Endometrial microvascular endothelial cells (primary cell): ENCODE measurements around the gene MAMSTR. TPM values are rescaled to one million over a fixed set of nuclear protein-coding genes. Genes with fewer than 3 reads are reported as not detected.
"Not testable (repeated sequence)": the region's sequence is repeated elsewhere in the genome, so short reads cannot be mapped to it uniquely, and the experiment has no call there.

Source experiments
- in situ Hi-C: cut with HindIII; loops from 2 replicates; pipeline ENCODE4 v1.10.0; 2017; ENCODE audit warnings: low sequenced_read_pairs, low pct_unique_long_range_greater_than_20kb; ENCODE audit errors: inconsistent ontology term
- total RNA-seq: library from RNA; depleted of rRNA; stranded (reverse); fragments of >200 nt; gene quantifications from one replicate; pipeline ENCODE4 v1.2.3, GENCODE V29; 2015; ENCODE audit errors: inconsistent ontology term

MAMSTR gene
- total RNA-seq, 1 donor from 2014 or later: 0.09 TPM

DNA sequence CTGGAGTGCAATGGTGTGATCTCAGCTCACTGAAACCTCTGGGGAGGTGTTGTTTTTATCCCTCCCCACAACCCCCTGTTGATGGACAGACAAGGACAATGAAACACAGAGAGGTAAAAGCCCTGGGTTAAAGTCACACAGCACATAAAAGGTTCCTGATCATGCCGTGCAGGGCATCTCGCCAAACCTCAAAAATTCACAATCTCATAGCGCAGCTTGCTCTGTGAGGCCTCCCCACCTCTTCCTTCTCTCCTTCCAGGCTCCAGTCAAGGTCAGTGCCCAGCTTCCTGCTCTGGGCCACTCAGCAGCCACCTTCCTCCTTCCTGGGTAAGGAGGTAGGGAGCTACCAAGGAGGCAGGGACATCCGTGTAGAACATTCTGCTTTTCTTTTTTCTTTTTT, 21.5 kb downstream of the MAMSTR start:
- in situ Hi-C loops: no loop called here

DNA sequence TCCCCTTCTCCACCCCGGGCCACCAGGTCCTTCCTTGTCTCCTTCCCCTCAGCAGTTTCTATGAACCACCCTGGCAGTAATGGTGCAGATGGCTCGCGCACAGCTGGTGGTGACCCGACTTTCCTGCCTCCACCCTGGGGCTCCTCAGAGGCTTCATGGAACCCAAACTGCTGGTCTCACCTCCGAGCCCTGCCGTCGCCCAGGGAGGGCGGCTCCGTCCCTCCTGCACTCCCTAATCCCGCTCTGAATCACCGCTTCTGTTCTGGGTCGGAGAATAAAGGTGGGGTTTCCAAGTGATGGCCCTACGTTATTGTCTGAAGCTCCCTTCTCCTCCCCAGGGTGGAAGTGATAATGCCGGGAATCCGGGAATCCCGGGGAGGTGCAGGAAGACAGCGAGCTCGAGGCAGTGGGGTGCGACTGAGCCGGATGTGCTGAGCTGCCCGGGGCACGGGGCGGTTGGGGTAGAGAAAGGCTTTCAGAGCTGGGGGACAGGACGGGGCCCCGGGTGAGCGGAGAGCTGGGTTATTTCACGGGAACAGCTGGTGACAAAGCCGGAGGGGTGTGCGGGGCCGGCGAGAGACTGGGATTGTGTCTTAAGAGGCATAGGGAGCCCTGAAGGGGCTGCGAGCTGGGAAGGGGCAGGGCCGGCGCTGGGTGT, 23.0 kb downstream of the MAMSTR start:
- in situ Hi-C loops: no loop called here

DNA sequence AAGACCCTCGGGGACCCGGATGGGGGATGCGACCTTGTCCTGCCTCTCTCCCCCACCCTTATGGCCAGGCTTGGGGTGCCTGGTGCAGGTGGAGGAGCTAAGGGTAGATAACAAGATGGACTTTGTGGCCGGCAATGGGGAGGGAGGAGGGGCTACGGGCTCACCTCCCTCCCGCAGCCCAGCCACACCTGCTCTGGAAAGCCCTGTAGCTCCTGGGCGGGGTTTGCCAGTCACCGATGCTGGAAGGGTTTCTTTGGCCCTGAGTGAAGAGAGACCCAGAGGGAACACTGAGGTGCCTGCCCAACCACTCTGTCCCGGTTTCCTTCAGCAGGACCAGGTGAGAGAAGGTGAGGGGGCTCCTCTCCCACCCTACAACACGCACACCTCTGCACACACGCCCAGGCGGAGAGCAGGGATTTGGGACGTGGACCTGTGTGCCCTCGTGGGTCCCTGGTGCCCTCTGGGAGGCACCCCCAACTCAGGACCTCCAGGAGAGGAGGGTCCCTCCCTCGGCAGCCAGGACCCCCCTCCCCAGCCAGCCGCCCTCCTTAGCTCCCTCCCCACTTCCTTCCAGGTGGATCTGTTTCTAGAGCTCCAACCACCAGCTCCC, 23.7 kb downstream of the MAMSTR start, which contains the start of gene FUT2:
FUT2 (plus strand) TSS at position 229 of the 610 bp plus-strand sequence. CDS start 6,986 bp downstream, outside the sequence.
- in situ Hi-C loops: no loop called here

DNA sequence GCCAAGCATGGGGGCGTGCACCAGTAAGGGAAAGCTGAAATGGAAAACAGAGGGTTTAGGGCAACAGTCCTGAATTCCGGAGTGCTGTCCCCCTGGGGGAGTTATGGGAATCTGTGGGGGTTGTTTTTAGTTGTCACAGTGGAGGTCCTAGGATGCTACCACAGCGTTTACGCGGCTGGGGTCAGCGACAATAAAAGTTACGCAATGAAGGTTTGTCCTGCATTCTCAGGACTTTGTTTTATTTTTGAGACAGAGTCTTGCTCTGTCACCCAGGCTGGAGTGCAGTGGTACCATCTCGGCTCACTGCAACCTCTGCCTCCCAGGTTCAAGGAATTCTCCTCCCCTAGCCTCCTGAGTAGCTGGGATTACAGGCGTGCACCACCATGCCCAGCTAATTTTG, 25.9 kb downstream of the MAMSTR start:
- in situ Hi-C loops: not testable (repeated sequence)

DNA sequence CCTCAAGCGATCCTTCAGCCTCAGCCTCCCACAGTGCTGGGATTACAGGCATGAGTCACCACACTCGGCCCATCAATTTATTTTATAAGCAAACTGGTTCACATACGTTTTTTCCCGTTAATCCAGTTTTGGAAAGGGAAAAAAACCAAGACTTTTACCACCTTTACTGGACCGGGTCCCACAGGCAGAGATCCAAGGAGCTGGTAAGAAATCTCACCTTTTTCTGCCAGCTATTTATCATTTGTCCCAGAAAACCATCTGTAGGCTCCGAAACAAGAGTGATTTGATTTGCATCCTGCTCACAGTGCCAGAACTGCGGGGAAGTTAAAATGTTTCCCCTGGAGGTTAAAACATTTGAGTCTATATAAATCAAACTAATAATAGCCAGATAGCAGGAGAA, 30.1 kb downstream of the MAMSTR start:
- in situ Hi-C loops: no loop called here

DNA sequence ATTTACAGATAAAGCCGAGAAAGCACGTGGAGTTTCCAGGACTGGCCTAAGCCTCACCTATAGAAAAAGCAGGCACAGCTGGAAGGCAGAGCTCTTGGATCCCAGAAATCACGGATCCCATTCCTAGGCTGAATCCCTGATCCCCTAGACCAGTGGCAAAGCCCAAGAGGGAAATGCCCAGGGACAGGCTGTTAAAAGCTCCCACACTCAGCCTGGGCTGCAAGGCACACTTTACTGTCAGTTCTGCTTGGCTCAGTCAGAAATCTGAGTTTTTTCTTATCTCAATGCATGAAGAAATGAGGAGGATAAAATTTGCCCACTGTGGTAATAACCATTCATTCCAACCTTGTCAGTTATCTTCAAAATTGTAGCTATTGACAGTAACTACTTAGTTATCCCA, 31.7 kb downstream of the MAMSTR start:
- in situ Hi-C loops: no loop called here

DNA sequence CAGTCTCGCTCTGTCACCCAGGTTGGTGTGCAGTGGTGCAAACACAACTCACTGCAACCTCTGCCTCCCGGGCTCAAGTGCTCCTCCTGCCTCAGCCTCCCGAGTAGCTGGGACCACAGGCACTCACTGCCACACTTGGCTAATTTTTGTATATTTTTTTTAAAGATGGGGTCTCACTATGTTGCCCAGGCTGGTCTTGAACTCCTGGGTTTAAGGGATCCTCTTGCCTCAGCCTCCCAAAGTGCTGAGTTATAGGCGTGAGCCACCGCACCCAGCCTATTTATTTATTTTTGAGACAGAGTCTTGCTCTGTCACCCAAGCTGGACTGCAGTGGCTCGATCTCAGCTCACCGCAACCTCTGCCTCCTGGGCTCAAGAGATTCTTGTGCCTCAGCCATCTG, 32.9 kb downstream of the MAMSTR start:
- in situ Hi-C loops: not testable (repeated sequence)

DNA sequence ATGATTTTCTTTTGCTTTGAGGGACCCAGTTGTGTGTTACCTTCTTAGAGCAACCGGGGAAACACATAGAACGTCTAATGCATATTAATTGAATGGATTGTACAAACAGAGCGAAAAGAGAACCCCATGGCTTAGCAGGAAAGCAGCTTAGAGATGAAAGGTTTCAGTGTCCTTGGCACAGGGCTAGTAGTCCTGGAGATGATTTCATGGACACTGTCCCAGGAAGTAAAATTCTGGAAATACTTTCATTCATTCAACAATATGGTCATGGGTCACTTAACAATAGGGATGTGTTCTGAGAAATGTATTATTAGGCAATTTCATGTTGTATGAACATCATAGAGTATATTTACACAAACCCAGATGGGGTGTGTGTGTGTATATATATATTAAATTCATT, 33.4 kb downstream of the MAMSTR start:
- in situ Hi-C loops: no loop called here

DNA sequence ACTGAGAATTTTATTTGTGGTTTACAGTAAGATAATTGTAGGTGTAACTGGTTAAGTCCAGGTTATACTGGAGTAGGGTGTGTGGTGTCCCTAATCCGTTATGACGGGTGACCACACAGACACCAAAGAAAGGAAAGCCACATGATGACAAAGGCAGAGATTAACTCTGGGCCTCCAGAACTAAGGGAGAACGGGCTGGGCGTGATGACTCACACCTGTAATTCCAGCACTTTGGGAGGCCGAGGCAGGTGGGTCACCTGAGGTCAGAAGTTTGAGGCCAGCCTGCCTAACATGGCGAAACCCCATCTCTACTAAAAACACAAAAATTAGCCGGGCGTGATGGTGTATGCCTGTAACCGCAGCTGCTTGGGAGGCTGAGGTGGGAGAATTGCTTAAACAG, 33.9 kb downstream of the MAMSTR start:
- in situ Hi-C loops: no loop called here

DNA sequence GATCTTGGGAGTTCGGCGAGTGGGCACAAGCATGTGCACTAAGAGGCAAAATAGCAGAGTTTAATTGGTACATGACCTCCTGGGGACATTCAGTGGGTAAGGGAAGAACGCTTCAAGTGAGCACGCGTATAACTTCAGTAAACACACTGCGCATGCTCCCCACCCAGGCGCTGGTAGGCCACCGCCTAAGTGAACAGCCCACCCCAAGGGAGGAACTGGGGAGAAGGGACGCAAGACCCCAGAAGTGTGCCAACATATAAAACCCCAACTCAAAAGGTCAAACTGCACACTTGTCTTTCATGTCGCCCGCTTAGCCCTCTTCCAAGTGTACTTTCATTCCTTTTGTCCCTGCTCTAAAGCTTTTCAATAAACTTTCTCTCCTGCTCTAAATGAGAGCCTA, 36.2 kb downstream of the MAMSTR start:
- in situ Hi-C loops: no loop called here

DNA sequence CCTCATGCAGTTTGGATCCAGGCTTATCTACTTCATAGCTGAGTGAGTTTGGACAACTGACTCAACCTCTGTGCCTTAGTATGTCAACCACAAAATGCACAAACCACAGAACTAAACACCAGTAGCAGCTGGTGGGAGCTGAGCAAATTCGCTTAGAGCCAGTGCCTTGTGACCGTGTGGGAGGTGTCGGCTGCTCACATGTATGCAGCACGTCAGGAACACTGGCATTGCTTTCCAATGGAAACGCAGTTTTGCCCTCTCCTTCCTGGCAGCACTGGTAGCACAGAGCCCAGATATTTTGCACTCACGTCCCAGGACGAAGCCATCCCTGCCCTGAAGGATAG, 38.4 kb downstream of the MAMSTR start:
- in situ Hi-C loops: no loop called here

DNA sequence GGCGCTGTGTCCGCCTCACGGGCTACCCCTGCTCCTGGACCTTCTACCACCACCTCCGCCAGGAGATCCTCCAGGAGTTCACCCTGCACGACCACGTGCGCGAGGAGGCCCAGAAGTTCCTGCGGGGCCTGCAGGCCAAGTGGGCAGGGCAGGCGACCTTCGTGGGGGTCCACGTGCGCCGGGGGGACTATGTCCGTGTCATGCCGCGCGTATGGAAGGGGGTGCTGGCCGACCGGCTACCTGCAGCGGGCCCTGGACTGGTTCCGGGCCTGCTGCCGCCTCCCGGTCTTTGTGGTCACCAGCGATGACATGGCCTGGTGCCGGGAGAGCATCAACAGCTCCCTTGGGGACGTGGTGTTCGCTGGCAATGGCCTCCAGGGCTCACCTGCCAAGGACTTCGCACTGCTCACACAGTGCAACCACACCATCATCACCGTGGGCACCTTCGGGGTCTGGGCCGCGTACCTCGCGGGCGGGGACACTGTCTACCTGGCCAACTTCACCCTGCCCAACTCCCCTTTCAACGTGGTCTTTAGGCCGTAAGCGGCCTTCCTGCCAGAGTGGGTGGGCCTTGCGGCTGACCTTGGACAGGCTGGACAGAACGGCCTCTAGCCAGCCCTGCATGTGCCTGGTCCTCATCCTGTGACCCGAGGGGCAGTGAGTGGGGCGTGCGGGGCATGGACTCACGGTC, 38.9 kb downstream of the MAMSTR start:
- in situ Hi-C loops: no loop called here

DNA sequence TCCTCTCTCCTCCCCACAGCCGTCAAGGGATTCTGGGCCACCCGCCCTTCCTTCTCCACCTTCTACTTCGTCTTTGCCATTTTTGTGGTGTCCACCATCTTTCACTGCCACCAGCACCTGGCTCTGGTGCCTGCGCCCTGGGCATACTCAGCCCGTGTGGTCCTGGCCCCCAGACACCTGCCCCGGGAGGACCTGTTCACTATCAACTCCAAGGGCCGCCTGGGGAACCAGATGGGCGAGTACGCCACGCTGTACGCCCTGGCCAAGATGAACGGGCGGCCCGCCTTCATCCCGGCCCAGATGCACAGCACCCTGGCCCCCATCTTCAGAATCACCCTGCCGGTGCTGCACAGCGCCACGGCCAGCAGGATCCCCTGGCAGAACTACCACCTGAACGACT, 39.5 kb downstream of the MAMSTR start:
- in situ Hi-C loops: not testable (repeated sequence)

DNA sequence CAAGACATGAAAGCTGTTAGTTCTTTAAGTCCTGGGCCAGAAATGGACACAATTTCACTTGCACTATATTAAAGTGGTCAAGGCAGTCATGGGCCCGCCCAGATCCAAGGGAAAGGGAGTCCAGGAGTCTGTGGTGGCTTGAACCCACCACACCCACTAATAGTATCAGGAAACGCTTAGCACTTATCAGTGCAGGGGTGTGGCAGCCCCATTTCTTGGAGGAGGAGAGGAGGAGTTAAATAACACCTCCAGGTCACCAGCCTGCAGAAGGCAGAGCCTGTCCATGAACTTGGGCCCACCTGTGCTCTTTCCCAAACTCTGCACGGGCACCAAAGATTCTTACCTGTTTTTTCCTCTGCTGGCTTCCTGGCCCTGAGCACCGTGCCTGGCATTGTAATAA, 41.3 kb downstream of the MAMSTR start:
- in situ Hi-C loops: no loop called here

DNA sequence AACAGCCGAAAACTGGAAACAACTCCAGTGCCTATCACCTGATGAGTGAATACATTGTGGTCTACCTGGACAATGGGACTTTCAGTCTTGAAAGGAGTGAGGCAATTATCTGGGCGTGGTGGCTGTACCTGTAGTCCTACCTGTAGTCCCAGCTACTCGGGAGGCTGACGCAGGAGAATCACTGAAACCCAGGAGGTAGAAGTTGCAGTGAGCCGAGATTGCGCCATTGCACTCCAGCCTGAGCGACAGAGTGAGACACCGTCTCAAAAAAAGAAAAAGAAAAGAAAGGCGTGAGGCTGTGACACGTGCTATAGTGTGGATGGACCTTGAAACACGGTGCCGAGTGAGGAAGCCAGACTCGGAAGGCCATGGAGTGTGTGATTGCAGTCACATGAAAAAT, 42.6 kb downstream of the MAMSTR start:
- in situ Hi-C loops: no loop called here

DNA sequence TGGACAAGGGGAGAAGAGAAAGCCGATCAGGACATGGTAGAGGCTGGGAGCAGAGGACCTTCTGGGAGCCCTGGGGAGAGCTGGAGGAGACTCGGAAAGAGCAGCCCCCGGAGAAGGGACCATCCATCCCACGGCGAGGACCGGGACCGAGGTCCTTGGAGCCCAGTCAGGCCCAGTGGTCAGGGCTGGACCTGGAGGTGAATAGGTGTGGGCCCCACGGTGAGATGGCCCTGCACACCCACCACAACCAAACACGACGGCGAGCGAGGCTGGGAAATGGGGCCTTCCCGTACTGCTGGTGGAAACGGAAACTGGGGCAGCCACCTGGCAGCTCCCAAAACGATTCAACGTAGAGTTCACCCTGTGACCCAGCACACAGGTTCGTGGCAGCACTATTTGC, 43.0 kb downstream of the MAMSTR start:
- in situ Hi-C loops: no loop called here

DNA sequence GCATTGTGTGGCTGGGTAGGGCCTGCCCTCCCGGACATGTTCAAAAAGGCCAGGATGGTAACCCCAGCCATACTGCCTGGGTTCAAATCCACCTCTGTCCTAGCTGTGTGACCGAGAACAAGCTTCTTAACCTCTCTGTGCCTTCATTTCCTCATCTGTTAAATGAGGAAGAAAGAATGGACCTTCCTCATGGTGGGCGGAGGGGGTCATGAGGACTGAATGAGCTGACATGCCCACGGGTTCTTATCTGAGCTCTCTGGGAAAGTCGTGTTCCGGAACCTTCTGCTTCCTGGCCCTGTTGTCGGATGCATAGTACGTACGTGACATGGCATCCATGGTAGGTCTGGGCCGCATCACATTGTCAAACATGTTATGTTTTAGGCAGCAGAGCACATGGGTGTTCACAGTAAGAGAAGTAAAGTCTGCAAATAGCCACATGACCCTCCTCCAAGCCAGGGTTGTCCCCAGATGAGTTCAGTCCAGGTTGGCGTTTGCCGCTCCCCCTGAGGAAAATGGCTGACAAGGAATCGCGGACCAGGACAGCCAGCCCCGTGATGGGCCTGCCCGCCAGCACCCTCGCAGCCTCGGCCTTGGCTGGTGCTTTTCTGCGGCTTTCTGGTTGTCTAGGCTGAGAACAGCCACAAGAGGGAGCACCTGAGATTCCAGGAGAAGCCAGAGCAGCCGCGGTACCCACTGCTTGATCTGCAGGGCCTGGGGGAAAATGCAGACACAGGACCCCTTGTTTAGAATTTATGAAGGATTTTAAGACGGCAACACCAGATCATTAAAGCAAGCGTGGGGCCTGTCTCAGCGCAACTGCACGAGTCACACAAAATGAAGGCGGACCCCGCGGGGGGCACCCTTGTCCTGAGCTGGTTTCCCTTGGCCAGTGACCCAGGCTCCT, 44.4 kb downstream of the MAMSTR start:
- in situ Hi-C loops: no loop called here

DNA sequence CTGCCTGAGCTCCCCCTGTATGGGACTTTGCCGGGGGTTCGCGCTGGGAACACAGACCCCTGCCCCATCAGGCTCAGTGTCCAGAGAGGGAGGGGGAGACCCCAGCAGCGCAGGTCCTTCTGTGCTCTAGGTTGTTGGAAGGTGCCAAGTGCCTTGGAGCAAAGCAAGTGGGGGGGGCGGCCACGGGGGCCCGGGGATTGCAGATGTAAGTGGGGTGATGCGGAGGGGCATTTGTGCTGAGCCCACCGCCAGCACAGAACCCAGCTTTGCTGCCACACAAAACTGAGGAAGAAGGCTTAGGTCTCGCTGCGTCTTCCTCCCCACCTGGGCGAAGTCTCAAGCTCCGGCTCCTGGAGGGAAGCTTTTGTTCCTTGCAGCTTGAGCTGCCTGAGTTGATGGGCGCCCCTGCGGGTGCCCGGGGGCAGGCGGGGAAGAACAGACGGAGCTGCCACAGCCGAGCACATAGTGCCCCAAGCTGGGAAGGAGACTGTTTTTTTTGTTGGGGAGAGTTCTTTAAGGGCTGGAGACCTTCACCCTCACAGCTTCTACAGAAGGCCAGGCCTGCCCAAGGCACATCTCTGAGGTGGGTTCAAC, 45.2 kb downstream of the MAMSTR start:
- in situ Hi-C loops: no loop called here

DNA sequence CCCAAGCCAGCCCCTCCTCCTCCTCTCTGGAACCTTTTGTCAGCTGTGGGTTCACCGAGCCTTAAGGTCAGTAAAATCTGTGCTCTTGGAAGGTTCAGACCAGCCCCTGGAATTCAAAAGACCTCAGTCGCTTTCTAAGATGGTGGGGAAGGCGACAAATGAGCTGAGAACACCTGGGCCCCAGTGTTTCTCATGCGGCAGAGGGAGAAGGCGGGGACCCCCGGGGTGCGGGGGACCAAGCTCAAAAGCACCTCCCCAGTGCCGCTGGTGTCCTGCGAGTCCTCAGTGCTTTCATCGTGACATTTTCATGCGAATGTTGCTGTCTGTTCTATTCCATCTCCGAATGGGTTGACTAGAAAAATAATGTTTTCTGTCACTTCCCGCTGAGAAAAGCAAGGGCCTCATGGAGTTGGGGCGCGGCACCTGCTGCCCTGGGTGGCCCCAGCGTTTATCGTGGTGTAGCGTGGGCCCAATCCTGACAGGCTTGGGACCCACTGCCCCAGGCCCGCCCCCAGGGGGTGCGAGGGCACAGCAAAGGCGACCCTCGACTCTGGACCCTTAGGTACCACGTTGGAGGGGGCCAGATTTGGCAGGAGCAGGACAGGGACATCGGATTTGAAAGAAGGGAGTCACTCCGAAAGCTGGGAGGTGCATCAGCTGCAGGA, 46.0 kb downstream of the MAMSTR start:
- in situ Hi-C loops: no loop called here
